Gastrocnemius medialis (tissue), 4 donors: ENCODE results near the gene IFFO2.

Experiments used
- CTCF ChIP-seq, 5 experiments: fragments of 450-650 bp in 3 of 5; fragments of 200-600 bp in 2 of 5; sonication (generic) in 2 of 5; IDR thresholded peaks in 4 of 5; conservative IDR thresholded peaks in 1 of 5; 1 replicate in 4 of 5; 2 replicates in 1 of 5; pipeline ENCODE4 v1.5.1; 2016 to 2019; ENCODE audit warnings: antibody characterized with exemption in 5 of 5, mild to moderate bottlenecking in 3 of 5, moderate library complexity in 3 of 5
- POLR2A ChIP-seq, 2 donors: fragments of 450-650 bp; IDR thresholded peaks; one replicate each; pipeline ENCODE4 v1.6.1; 2017; ENCODE audit warnings: antibody characterized with exemption in 2 of 2, mild to moderate bottlenecking in 2 of 2, moderate library complexity in 2 of 2

DNA sequence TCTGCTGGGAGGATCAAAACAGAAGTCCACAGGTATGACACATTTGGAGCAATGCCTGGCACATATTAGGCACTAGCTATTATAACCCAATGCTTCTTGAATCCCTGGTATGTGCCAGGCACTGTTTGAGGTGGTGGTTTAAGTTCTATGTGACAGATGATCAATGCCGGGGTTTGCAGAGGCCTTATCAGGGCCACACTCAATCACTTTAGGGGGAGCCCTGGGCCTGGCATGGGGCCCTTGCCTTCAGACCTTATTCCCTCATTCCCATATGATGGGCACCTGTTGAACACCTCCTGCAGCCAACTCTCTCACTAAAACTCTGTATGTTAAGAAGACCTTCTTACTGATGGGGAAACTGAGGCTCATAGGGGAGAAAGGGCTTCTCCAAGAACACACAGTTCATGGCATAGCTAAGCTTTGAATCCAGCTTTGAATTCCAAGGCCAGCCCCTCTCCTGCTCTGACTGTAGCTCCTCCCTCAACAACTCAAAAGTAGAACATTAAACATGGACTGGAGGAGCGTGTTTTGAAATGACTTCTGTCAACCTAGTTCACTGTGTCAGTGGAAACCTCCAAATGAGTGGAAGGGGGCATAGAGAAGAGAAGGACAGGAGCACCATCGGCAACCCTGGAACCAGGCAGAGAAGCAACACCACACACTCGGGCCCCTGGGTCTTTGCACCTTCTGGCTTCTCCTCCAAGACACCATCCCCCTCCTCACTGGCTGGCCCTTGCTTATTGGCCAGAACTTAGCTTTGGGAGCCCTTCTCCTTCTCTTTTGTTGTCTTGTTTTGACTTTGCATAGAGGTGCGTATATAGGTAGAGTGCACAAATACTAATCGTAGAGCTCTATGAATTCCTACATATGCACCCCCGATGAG lies 6.6 kb upstream of the IFFO2 start:
- TF ChIP-seq CTCF (IDR thresholded peaks at IDR 0.05 in 4 of 5, conservative IDR thresholded peaks at IDR 0.05 in 1 of 5) (no peak), POLR2A (IDR thresholded peaks at IDR 0.05) (no peak)
